HG02678 (cell line): Measurements from ENCODE around the gene EXOSC2.
"Not testable (repeated sequence)": the region's sequence is repeated elsewhere in the genome, so short reads cannot be mapped to it uniquely, and the experiment has no call there.

Experiments used
- ATAC-seq: cut with Tn5 transposase; IDR thresholded peaks from one replicate; pipeline ENCODE4 v1.9.1; 2021; ENCODE audit warnings: mild to moderate bottlenecking, moderate library complexity; ENCODE audit not compliant: unreplicated experiment

The EXOSC2 gene

GRCh38 chr9:130667120-130667435, 26.5 kb upstream of the EXOSC2 start:
- no peak for ATAC-seq

DNA sequence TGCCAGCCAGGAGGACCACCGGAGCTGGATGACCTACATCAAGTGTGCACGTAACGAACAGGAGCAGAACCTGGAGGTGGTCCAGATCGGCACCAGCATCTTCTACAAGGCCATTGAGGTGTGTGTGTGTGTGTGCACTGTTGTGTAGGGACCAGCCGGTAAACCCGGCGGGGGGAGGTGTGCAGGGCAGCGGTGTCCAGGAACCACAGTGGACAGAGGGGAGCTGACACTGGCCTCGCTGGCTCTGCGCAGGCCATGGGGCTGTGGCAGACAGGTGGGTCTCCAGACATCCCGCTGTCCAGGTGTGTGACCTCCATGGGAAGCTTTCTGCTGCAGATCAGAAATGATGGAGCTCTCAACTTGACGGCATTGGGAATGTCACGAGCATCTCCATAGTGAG, 25.4 kb upstream of the EXOSC2 start:
- ATAC-seq, result no peak

DNA sequence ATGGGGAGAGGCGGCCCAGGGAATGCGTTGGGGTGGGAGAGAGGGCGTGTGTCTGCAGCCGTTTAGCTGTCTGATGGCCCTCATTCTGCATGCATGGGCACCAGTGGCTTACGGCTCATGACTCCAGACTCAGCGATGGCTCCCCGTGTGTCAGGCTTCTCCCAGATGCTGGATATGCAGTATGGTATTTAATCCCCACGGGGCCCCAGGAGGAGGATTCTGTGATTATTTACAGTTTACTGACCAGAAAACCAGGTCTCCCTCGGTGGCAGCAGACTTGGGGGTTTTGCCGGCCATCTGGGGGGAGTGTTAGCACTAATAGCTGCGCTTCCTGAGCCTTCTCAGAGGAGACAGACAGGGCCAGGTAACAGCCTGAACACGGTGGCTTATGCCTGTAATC, 24.9 kb upstream of the EXOSC2 start:
- no peak for ATAC-seq

DNA sequence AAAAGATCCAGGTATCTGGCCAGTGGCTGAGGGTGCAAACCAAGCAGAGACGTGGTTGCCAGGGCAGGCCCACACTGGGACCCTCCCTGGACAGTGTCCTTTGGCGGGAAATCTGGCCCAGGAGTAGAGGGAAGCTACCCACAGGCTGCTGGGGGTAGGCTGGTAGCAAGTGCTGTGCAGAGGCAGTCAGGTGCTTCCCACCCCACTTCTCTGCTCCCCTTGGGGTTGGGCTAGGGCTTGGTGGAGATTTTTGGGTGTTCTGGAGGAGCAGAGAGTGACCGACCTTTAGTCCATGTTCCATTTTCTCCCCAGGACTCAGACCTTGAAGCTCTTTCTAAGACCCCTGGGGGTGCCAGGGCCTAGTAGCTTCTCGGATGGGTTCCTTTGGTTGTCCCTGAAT, 23.6 kb upstream of the EXOSC2 start:
- ATAC-seq, result no peak

DNA sequence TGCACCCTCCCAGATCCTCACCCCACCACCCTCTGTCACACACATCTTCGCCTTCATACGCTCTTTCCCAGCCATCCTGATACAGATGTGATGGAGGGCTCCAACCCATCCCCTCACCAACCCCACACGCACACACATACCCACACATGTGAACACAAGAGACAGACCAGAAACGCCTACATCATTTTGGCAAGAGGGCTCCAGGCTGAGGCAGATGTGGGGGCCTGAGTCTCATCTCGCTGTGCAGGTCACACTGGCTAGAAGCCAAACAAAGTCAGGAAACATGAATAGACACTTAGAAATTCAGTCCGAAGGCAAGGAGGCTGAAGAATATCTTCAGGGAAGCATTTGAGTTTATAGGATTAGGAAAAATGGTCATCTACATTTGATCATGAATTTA, 22.9 kb upstream of the EXOSC2 start:
- no peak for ATAC-seq

DNA sequence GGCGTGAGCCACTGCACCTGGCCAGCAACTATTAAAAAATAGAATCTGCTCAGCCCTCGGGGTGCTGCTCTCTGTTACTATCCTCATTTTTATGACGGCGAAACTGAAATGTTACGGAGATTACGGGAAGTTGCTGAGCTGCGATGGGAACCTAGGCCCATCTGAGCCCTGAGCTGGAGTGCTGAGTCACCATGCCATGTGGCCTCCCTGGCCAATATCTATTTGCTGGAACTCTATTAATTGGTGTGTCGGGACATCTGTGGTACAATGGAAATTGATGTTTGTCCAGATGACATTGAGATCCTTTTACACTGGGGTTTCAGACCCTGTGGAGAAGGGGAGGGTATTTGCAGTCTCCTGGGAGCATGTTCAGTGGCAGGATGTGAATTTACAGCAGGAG, 21.1 kb upstream of the EXOSC2 start:
- no peak for ATAC-seq

DNA sequence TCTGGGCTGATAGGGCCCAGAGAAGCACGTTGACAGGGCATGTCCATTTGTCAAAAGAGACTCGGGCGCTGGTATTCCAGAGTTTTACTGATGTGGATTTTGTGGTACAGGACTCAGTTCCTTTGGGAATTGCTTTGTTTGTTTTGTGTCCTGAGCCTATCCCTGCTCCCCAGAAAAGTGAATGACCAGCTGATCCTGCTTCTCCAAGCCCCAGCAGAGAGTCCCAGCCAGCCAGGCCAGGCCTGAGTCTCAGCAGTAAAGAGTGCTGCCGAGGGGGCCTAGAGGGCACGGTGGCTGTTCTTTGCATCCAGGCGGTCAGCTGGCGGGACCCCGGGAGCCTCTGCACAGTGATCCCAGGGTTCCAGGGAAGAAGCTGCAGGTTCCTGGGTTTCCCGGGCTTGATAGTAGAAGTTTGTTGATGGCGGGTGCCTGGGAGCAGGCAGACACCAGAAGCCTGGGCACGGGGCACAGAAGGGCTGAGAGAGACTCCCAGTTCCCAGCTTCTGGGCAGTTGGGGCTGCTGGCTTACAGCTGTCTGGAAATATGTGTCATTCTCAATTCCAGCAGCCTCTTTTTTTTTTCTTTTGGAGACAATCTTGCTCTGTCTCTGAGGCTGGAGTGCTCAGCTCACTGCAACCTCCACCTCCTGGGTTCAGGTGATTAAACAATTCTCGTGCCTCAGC, 20.5 kb upstream of the EXOSC2 start:
- no peak for ATAC-seq

- ATAC-seq, result no peak
Observed at GRCh38 chr9:130675396-130675795, 18.2 kb upstream of the EXOSC2 start.

GRCh38 chr9:130677252-130677651, 16.3 kb upstream of the EXOSC2 start:
- ATAC-seq, result no peak

DNA sequence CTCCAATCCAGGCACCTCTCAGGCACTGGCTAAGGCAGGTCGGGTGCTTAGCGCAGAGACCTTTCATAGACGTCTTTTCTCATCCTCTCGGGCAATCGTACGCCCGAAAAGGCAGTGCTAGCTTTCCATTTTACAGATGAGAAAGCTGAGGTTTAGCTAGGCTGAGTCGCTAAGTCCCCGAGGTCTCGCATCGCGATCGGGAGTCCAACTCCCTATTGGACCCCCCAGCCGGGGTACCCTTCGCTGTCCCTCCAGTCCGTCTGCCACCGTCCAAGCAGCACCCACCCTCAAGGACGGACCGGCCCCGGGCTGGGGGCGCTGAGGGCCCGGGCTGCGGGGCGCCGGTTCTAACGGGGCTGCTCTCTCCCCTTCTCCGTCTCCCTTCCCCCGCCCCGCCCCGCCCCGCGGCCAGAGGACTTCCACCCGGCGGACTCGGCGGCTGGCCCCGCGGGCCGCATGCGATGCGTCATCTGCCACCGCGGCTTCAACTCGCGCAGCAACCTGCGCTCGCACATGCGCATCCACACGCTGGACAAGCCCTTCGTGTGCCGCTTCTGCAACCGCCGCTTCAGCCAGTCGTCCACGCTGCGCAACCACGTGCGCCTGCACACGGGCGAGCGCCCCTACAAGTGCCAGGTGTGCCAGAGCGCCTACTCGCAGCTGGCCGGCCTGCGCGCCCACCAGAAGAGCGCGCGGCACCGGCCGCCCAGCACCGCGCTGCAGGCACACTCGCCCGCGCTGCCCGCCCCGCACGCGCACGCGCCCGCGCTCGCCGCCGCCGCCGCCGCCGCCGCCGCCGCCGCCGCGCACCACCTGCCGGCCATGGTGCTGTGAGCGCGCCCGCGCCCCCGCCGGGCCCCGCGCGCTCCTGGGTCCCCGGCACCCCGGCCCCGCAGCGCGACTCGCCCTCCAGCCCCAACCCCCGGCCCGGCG, 12.5 kb upstream of the EXOSC2 start:
- ATAC-seq, result no peak

- no peak for ATAC-seq
Observed at GRCh38 chr9:130681769-130682420, 11.7 kb upstream of the EXOSC2 start.

DNA sequence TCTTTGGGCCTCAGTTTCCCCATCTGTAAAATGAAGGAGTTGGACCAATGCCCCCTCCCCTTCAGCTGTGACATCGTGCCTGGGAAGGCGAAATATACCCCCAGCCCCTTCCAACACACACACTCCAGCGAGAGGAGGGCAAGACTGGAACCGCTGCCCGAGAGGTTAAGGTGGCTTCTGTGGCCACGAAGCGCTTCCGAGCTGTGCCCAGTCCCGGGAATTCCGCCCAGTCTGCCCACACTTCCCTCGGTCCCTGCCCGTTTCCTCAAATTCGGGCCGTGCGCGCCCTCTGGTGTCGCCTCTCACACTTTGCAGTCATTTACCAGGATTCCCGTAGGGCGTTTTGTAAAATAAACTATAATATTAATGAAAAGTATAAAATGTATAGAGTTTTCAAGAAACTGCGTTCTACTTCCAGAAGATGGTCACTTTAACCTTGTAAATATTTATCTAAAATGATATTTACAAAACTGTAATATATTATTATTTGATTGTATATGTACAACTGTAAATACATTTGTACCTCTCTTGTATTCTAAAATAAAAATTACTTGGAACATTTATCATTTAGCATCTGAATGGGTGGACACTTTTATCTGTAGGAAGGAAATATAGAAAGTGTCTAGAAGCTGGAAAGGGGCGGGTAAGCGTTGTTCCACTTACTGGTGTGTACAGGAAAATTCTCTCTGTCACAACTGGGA, 11.0 kb upstream of the EXOSC2 start:
- ATAC-seq, result no peak

GRCh38 chr9:130685104-130685503, 8.5 kb upstream of the EXOSC2 start:
- no peak for ATAC-seq

DNA sequence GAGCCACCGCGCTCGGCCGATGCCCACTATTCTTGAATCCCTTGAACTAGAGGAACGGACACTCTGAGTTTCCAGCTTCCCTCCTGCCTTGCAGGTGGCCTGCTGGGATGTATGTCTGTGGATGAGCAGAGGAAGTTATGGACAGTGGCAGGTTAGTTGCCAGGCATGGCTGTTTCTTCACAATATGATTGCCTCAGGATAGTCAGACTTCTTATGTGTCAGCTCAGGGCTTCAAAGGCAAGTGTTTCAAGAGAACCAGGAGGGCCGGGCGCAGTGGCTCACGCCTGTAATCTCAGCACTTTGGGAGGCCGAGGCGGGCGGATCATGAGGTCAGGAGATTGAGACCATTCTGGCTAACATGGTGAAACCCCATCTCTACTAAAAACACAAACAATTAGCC, 7.6 kb upstream of the EXOSC2 start:
- not testable (repeated sequence) for ATAC-seq

DNA sequence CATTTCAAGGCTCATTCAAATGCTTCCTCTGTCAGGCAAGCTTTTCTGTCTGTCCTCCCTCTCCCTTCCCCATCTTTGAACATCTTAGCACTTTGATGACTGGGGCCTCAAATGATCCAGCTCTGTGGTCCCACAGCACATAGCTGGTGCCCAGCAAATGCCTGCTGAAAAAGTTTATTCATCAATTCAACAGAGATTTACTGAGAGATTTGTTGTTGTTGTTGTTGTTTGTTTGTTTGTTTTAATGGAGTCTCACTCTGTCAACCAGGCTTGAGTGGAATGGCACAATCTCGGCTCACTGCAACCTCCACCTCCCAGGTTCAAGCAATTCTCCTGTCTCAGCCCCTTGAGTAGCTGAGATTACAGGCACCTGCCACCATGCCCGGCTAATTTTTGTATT, 6.0 kb upstream of the EXOSC2 start:
- ATAC-seq, result no peak

DNA sequence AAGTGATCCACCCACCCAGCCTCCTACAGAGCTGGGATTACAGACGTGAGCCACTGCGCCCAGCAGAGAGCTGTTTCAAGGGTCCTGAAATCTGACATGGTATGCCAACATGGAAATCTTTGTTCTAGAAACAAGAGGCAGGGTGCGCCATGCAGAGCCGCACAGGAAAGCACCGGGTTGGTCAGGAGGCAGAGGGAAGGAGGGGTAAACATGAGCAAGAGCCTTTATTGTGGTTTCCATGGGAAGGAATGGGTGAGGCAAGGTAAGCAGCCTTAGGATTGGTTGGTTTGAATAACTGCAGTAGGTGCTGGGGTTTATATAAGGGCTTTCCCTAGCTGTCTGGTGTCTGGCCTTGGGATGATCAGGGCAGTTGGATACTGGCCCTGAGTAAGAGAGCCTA, 5.5 kb upstream of the EXOSC2 start:
- ATAC-seq, result no peak

DNA sequence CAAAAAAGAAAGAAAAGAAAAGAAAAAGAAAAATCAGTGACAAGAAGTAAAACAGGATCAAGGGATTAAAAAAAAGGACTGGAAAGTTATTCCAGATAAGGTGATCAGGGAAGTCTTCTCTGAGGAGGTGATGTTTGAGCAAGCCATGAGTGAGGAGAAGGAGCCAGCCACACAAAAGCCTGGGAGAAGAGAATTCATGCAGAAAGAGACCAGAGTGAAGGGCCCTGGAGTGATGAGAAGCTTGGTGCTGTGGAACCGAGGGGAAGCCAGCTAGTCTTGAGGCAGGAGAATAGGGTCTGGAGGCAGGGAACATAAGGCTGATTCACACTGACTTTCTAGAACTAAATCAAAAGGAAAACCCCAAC, 4.0 kb upstream of the EXOSC2 start:
- ATAC-seq, result no peak

DNA sequence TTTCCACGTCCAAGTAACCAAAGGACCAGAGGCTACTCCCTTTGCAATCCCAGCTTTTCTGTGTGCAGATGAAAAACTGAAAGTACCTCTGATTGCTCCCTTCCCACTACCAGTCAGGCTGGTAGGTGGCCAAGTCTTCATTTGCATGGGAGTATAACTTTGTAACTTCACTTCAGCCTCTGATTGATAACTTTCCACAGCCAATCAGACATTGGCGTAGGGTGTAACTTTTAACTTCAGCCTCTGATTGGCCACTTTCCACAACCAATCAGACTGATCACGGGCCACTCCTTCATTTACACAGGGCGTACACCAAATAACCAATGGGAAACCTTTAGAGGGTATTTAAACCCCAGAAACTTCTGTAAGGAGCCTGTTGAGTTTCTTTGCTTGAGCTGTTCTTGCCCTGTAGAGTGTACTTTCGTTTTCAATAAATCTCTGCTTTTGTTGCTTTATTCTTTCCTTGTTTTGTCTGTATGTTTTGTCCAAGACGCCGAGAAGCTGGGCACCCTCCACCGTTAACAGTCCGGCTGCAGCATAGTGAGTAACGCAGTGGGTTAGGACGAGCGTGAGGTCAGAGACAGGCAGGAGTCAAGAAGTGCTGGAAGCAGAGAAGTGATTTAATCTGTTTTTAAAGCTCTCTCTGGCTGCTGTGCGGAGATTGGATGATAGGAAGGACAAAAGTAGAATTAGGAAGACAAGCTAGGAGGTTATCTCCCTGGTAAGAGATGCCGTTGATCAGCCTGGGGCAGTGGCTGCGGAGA, 3.5 kb upstream of the EXOSC2 start:
- ATAC-seq, result no peak

- no peak for ATAC-seq
Observed at GRCh38 chr9:130692321-130692720, 1.3 kb upstream of the EXOSC2 start.

DNA sequence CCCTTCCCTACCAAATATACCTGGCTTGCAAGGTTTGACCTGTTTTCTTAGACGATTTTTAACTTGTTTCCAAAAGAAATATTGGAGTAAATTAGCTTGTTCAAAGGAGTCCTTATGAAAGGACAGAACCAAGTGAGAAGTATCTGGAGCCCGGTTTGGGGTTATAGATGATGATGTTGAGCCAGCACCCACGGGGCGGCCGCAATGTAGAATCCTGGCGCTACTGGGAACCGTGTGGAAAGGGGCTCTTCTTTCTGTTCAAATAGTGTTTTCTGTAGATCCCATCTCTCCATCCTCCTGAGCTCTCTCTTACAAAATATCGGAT, 517 bp upstream of the EXOSC2 start:
- ATAC-seq, result no peak

- ATAC-seq, result no peak
Observed at GRCh38 chr9:130694205-130694604, 625 bp downstream of the EXOSC2 start.
